H9 (cell line): ENCODE results near the gene CASQ1. TPM values are rescaled to one million over a fixed set of nuclear protein-coding genes. Genes with fewer than 3 reads are reported as not detected.

Source experiments
- DNase-seq: peaks from one replicate; pipeline ENCODE4 v3.0.0-alpha.2; 2017
- H2AFZ ChIP-seq: one replicate; pipeline ENCODE4 v1.6.1; 2013; ENCODE audit warnings: mild to moderate bottlenecking, low read length, control low read depth, moderate library complexity
- H2AK5ac ChIP-seq: 2 replicates; pipeline ENCODE4 v1.6.1; 2013; ENCODE audit warnings: low read length, control low read depth, mixed read lengths; ENCODE audit not compliant: insufficient read length
- H2BK120ac ChIP-seq: one replicate; pipeline ENCODE4 v1.6.1; 2013; ENCODE audit warnings: low read depth, mild to moderate bottlenecking, low read length, control low read depth, inconsistent platforms; ENCODE audit not compliant: poor library complexity, severe bottlenecking
- H2BK12ac ChIP-seq: 2 replicates; pipeline ENCODE4 v1.6.1; 2013; ENCODE audit warnings: low read length, control low read depth, mixed read lengths, low read depth; ENCODE audit not compliant: insufficient read length
- H2BK15ac ChIP-seq: 2 replicates; pipeline ENCODE4 v1.6.1; 2013; ENCODE audit warnings: low read depth, low read length, control low read depth
- H2BK20ac ChIP-seq: one replicate; pipeline ENCODE4 v1.6.1; 2013; ENCODE audit warnings: low read depth, mild to moderate bottlenecking, low read length, control low read depth, inconsistent platforms; ENCODE audit not compliant: poor library complexity, severe bottlenecking
- H2BK5ac ChIP-seq: 2 replicates; pipeline ENCODE4 v1.6.1; 2013; ENCODE audit warnings: low read length, control low read depth, mixed read lengths; ENCODE audit not compliant: insufficient read length
- H3K14ac ChIP-seq: 2 replicates; pipeline ENCODE4 v1.6.1; 2013; ENCODE audit warnings: low read length, control low read depth; ENCODE audit not compliant: insufficient read depth
- H3K18ac ChIP-seq: 2 replicates; pipeline ENCODE4 v1.6.1; 2013; ENCODE audit warnings: low read depth, mild to moderate bottlenecking, mixed read lengths, low read length, control low read depth; ENCODE audit not compliant: insufficient read length
- H3K23ac ChIP-seq: 2 replicates; pipeline ENCODE4 v1.6.1; 2013; ENCODE audit warnings: low read length, control low read depth, mixed read lengths, low read depth; ENCODE audit not compliant: insufficient read length
- H3K23me2 ChIP-seq: 2 replicates; pipeline ENCODE4 v1.6.1; 2013; ENCODE audit warnings: low read depth, mild to moderate bottlenecking, mixed read lengths, low read length, control low read depth; ENCODE audit not compliant: insufficient read length, poor library complexity, severe bottlenecking
- H3K27ac ChIP-seq: 2 replicates; pipeline ENCODE4 v1.5.1; 2013; ENCODE audit warnings: low read length, control low read depth, mixed read lengths, low read depth; ENCODE audit not compliant: insufficient read length
- H3K27me3 ChIP-seq: 2 replicates; pipeline ENCODE4 v1.6.1; 2013; ENCODE audit warnings: low read length, control low read depth, inconsistent platforms; ENCODE audit not compliant: insufficient read depth
- H3K4ac ChIP-seq: 2 replicates; pipeline ENCODE4 v1.6.1; 2013; ENCODE audit warnings: low read depth, mild to moderate bottlenecking, control low read depth, inconsistent platforms, low read length, moderate library complexity
- H3K4me1 ChIP-seq: 2 replicates; pipeline ENCODE4 v1.6.1; 2013; ENCODE audit warnings: low read length, control low read depth, inconsistent platforms; ENCODE audit not compliant: insufficient read depth
- H3K4me2 ChIP-seq: 2 replicates; pipeline ENCODE4 v1.6.1; 2013; ENCODE audit warnings: low read length, control low read depth, mixed read lengths; ENCODE audit not compliant: insufficient read length, insufficient read depth
- H3K56ac ChIP-seq: 2 replicates; pipeline ENCODE4 v1.6.1; 2013; ENCODE audit warnings: low read depth, mild to moderate bottlenecking, mixed read lengths, low read length, control low read depth; ENCODE audit not compliant: insufficient read length
- H3K79me1 ChIP-seq: 2 replicates; pipeline ENCODE4 v1.6.1; 2013; ENCODE audit warnings: low read depth, mild to moderate bottlenecking, moderate library complexity, low read length, control low read depth, inconsistent platforms; ENCODE audit not compliant: insufficient read depth, poor library complexity, severe bottlenecking
- H3K79me2 ChIP-seq: 2 replicates; pipeline ENCODE4 v1.6.1; 2013; ENCODE audit warnings: low read length, control low read depth, inconsistent platforms; ENCODE audit not compliant: insufficient read depth
- H3K9ac ChIP-seq: 2 replicates; pipeline ENCODE4 v1.6.1; 2013; ENCODE audit warnings: low read length, control low read depth, mixed read lengths; ENCODE audit not compliant: insufficient read length; ENCODE audit errors: extremely low read depth
- H3K9me3 ChIP-seq: one replicate; pipeline ENCODE4 v1.6.1; 2013; ENCODE audit warnings: low read depth, low read length, inconsistent platforms; ENCODE audit not compliant: control insufficient read depth
- H3T11ph ChIP-seq: one replicate; pipeline ENCODE4 v1.6.1; 2013; ENCODE audit warnings: mild to moderate bottlenecking, low read length, control low read depth, inconsistent platforms
- H4K20me1 ChIP-seq: one replicate; pipeline ENCODE4 v1.6.1; 2013; ENCODE audit not compliant: control insufficient read depth, insufficient read length, insufficient read depth
- H4K5ac ChIP-seq: 2 replicates; pipeline ENCODE4 v1.6.1; 2013; ENCODE audit warnings: low read depth, mild to moderate bottlenecking, mixed read lengths, low read length, control low read depth; ENCODE audit not compliant: insufficient read length
- H4K8ac ChIP-seq: replicated peaks from 2 replicates; pipeline ENCODE4 v1.6.1; 2013; ENCODE audit warnings: low read length, control low read depth, mixed read lengths, low read depth; ENCODE audit not compliant: insufficient read length
- H4K91ac ChIP-seq: 2 replicates; pipeline ENCODE4 v1.6.1; 2013; ENCODE audit warnings: low read depth, mild to moderate bottlenecking, moderate library complexity, mixed read lengths, low read length, control low read depth; ENCODE audit not compliant: insufficient read length
- H3K27ac Mint-ChIP-seq, 3 experiments: 2 replicates in 2 of 3; 3 replicates in 1 of 3; pipeline ENCODE4 v1.8.0; 2020 to 2021; ENCODE audit warnings: mixed read lengths in 3 of 3, mild to moderate bottlenecking in 1 of 3, moderate library complexity in 1 of 3
- H3K27me3 Mint-ChIP-seq: 2 replicates; pipeline ENCODE4 v1.8.0; 2021; ENCODE audit warnings: low read depth, mild to moderate bottlenecking, moderate library complexity, mixed read lengths
- H3K36me3 Mint-ChIP-seq, 3 experiments: 2 replicates in 2 of 3; 3 replicates in 1 of 3; pipeline ENCODE4 v1.8.0; 2020 to 2021; ENCODE audit warnings: low read depth in 3 of 3, mixed read lengths in 3 of 3; ENCODE audit not compliant: insufficient read depth in 1 of 3
- H3K4me1 Mint-ChIP-seq, 2 experiments: 2 replicates each; pipeline ENCODE4 v1.8.0; 2020; ENCODE audit warnings: mixed read lengths in 2 of 2
- H3K4me3 Mint-ChIP-seq, 2 experiments: 2 replicates in 1 of 2; 3 replicates in 1 of 2; pipeline ENCODE4 v1.8.0; 2020 to 2021; ENCODE audit warnings: mild to moderate bottlenecking in 2 of 2, mixed read lengths in 2 of 2, moderate library complexity in 1 of 2
- H3K9me3 Mint-ChIP-seq, 2 experiments: 2 replicates in 1 of 2; 3 replicates in 1 of 2; pipeline ENCODE4 v1.8.0; 2020; ENCODE audit warnings: mild to moderate bottlenecking in 2 of 2, mixed read lengths in 2 of 2, moderate library complexity in 1 of 2
- WGBS: extraction: QIAGEN DNeasy Blood & Tissue Kit; methylation state at CpG from one replicate; pipeline ENCODE4 v1.1.7; 2013; ENCODE audit warnings: missing lambda C conversion rate, low lambda C conversion rate, mixed read lengths; ENCODE audit not compliant: insufficient read length; ENCODE audit errors: extremely low coverage; 5-methylcytosine and 5-hydroxymethylcytosine counted together
- total RNA-seq: library from RNA; stranded (reverse); gene quantifications from 2 replicates; pipeline ENCODE4 v1.2.1, GENCODE V29; 2021
- TF ChIP-seq, protein P1 (sequence below): fragments of 200-600 bp; sonication (generic); conservative IDR thresholded peaks from 3 replicates; pipeline ENCODE4 v1.8.0; 2021; ENCODE audit warnings: antibody characterized with exemption, mild to moderate bottlenecking

CASQ1 gene
- total RNA-seq, 1 experiment from 2014 or later: 0.55 TPM

- Histone ChIP-seq H3K9ac (no peak overlapping the region), H2BK120ac (no peak overlapping the region), H3K23me2 (no peaks in the 10 kb centered on the region), H4K91ac (no peak overlapping the region), H3K27me3 (no peaks in the 10 kb centered on the region), H3K56ac (no peak overlapping the region), H3K79me2 (no peaks in the 10 kb centered on the region), H3K14ac (no peak overlapping the region), H2AK5ac (no peak overlapping the region), H3K18ac (no peak overlapping the region), H2AFZ (no peak overlapping the region), H2BK12ac (no peak overlapping the region), H3K79me1 (no peaks in the 10 kb centered on the region), H2BK5ac (no peak overlapping the region), H3T11ph (no peak overlapping the region), H3K9me3 (no peaks in the 10 kb centered on the region), H4K20me1 (no peaks in the 10 kb centered on the region), H2BK20ac (no peak overlapping the region), H4K8ac (no peak overlapping the region), H3K27ac (no peak overlapping the region), H3K4me1 (peaks cover 2% of the 10 kb centered on the region; the same call in 1 of the 2 replicates), H3K23ac (no peak overlapping the region), H3K4ac (no peak overlapping the region), H3K4me2 (no peak overlapping the region), H4K5ac (no peak overlapping the region), H2BK15ac (no peak overlapping the region)
- peaks cover 2% of the 10 kb centered on the region; the same call in 1 of the 2 replicates for H3K27me3 Mint-ChIP-seq
- H3K4me3 Mint-ChIP-seq: no peak overlapping the region
- no peak for DNase-seq
- TF ChIP-seq, protein P1, sequence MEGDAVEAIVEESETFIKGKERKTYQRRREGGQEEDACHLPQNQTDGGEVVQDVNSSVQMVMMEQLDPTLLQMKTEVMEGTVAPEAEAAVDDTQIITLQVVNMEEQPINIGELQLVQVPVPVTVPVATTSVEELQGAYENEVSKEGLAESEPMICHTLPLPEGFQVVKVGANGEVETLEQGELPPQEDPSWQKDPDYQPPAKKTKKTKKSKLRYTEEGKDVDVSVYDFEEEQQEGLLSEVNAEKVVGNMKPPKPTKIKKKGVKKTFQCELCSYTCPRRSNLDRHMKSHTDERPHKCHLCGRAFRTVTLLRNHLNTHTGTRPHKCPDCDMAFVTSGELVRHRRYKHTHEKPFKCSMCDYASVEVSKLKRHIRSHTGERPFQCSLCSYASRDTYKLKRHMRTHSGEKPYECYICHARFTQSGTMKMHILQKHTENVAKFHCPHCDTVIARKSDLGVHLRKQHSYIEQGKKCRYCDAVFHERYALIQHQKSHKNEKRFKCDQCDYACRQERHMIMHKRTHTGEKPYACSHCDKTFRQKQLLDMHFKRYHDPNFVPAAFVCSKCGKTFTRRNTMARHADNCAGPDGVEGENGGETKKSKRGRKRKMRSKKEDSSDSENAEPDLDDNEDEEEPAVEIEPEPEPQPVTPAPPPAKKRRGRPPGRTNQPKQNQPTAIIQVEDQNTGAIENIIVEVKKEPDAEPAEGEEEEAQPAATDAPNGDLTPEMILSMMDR: no peak
- no CpG with 5 or more reads among the region's 3 CpGs for WGBS
- no peak overlapping the region for H3K27ac Mint-ChIP-seq
- peaks cover 0 to 5% of the 10 kb centered on the region in 2 experiments; a peak in 2 of 4 replicates for H3K4me1 Mint-ChIP-seq
- H3K36me3 Mint-ChIP-seq: no peaks in the 10 kb centered on the region
- no peaks in the 10 kb centered on the region for H3K9me3 Mint-ChIP-seq
Measured at GRCh38 chr1:160158031-160158430, 32.3 kb upstream of the CASQ1 start.
